Skeletal muscle tissue (tissue), 4 donors: ENCODE results near the gene CSTA. TPM values are rescaled to one million over a fixed set of nuclear protein-coding genes. Genes with fewer than 3 reads are reported as not detected.

Experiments
- H3K27ac ChIP-seq: one replicate; pipeline ENCODE4 v1.7.0; 2013; ENCODE audit warnings: mild to moderate bottlenecking, low read depth, low read length, inconsistent platforms
- H3K27me3 ChIP-seq, 3 donors: one replicate each; pipeline ENCODE4 v1.7.0; 2013; ENCODE audit warnings: low read length in 3 of 3; ENCODE audit not compliant: control insufficient read depth in 3 of 3, insufficient read depth in 3 of 3
- H3K36me3 ChIP-seq, 3 donors: one replicate each; pipeline ENCODE4 v1.7.0; 2013; ENCODE audit warnings: low read length in 3 of 3; ENCODE audit not compliant: control insufficient read depth in 3 of 3, insufficient read depth in 3 of 3
- H3K4me1 ChIP-seq, 3 donors: one replicate each; pipeline ENCODE4 v1.7.0; 2013; ENCODE audit warnings: low read length in 3 of 3, mild to moderate bottlenecking in 3 of 3; ENCODE audit not compliant: control insufficient read depth in 3 of 3, insufficient read depth in 3 of 3
- H3K4me3 ChIP-seq, 3 donors: one replicate each; pipeline ENCODE4 v1.7.0; 2013; ENCODE audit warnings: low read length in 3 of 3
- H3K9ac ChIP-seq, 3 donors: one replicate each; pipeline ENCODE4 v1.7.0; 2013; ENCODE audit warnings: low read length in 3 of 3, mild to moderate bottlenecking in 3 of 3, moderate library complexity in 2 of 3, low read depth in 1 of 3
- H3K9me3 ChIP-seq, 3 donors: one replicate each; pipeline ENCODE4 v1.7.0; 2013; ENCODE audit warnings: low read length in 3 of 3; ENCODE audit not compliant: control insufficient read depth in 3 of 3
- total RNA-seq: library from RNA; depleted of rRNA; stranded (reverse); fragments of >200 nt; gene quantifications from one replicate; pipeline ENCODE4 v1.2.3, GENCODE V29; 2014
- donor health status: Osteomylitis.

Gene CSTA
- total RNA-seq, 1 donor from 2014 or later = 0.52 TPM

DNA sequence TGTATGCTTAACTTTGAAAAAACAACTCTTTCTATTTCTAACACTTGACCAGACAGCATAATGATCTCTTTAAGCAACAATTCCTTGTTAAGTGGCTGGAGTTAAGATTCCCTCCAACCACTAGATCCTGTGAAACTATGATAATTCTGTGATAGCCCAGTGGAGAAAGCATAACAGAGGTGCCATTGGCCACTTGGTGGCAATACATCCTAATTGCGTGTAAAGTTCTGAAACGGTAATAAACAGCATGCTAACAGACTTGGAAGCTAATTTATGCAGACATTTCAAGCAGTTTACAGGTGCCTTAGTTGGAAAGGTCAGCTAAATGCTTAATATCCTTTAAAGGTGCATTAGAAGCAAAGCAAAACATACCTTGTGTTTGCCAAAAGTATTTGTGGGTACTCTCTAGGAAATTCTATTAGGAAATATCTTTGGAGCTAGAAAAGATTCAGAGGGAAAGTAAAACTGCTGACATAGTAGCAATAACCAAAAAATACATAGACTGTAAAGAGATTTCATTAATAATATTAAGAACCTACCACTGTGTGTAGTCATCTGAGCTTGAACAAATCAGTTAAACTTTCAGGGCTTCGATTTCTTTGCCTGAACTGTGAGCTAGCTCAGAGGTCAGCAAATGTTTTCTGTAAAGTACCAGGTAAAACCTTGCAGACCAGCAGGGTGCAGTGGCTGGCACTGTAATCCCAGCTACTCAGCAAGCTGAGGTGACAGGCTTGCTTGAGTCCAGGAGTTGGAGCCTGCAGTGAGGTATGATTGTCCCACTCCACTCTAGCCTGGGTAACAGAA is 19.0 kb upstream of the CSTA start:
- Histone ChIP-seq H3K27me3 (no peaks in the 10 kb centered on the region), H3K36me3 (no peaks in the 10 kb centered on the region), H3K9ac (no peak overlapping the region), H3K4me3 (no peak overlapping the region), H3K9me3 (no peaks in the 10 kb centered on the region), H3K4me1 (no peaks in the 10 kb centered on the region), H3K27ac (no peak overlapping the region)

DNA sequence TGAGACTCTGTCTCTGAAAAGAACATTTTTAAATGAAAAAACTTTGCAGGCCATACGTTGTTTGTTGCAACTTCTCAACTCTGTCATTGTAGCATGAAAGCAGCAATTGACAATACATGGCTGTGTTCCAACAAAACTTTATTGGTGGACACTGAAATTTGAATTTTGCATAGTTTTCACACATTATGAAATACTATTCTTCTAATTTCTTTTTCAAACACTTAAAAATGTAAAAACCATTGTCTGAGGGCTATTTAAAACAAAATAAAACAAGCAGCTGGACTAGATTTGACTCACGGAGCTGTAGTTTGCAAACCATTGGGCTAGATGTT is 18.5 kb upstream of the CSTA start:
- H3K4me1 ChIP-seq = no peaks in the 10 kb centered on the region
- H3K36me3 ChIP-seq = no peaks in the 10 kb centered on the region
- no peaks in the 10 kb centered on the region for H3K27me3 ChIP-seq
- no peaks in the 10 kb centered on the region for H3K9me3 ChIP-seq
- H3K9ac ChIP-seq = no peak overlapping the region
- H3K4me3 ChIP-seq = no peak overlapping the region
- H3K27ac ChIP-seq = no peak overlapping the region

DNA sequence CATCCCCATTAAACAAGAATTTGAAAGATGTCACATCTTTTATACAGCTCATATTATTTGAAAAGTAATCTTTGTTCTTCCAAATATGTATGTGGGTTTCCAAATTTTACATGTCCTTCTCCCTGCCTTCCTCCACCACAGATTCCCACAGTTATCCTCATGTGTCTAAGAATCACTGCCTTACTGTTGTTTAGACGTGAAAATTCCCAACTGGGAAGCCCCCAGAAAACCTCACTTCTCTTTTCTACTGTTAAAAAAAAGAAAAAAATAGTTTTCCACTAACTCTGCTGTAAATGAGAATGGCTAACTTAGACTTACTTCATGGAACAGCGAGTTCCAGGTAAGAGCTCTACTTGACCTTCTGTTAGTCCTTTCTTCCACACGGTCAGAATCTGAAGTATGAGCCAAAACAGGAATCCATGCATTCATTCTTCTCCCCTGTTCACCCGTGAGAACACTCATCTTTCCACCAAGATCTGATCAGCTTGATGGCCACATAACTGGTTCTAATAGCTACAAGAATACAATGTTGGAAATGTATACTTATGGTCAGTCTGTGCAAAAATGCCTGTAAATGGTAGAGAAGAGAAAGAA is 17.9 kb upstream of the CSTA start:
- Histone ChIP-seq H3K4me3 (no peak overlapping the region), H3K27me3 (no peaks in the 10 kb centered on the region)

DNA sequence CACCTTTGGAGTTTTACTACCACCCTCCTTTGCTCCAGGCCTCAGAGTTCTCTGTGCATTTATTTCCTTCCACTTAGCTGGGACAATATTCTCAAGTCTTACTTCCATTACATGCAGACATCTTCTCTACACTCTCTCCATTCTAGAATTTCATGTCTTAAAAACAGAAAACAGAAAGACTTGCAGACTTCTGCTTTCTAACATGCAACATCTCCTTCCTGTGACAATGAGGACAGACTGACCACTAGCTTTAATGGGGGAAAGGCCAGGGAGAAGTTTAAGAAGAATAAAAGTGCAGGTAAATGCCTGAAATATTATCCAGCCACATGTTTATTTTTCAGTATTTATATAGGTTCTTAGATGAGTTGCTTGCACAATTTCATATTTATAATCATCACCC is 17.1 kb upstream of the CSTA start:
- H3K4me3 ChIP-seq = no peak overlapping the region
- no peaks in the 10 kb centered on the region for H3K36me3 ChIP-seq
- H3K27ac ChIP-seq = no peak overlapping the region
- H3K9ac ChIP-seq = no peak overlapping the region
- H3K4me1 ChIP-seq = no peaks in the 10 kb centered on the region
- no peaks in the 10 kb centered on the region for H3K9me3 ChIP-seq
- no peaks in the 10 kb centered on the region for H3K27me3 ChIP-seq

More for the DNA sequence above, 17.9 kb upstream of the CSTA start:
- Histone ChIP-seq H3K4me1 (no peaks in the 10 kb centered on the region), H3K9me3 (no peaks in the 10 kb centered on the region), H3K36me3 (no peaks in the 10 kb centered on the region), H3K9ac (no peak overlapping the region), H3K27ac (no peak overlapping the region)

DNA sequence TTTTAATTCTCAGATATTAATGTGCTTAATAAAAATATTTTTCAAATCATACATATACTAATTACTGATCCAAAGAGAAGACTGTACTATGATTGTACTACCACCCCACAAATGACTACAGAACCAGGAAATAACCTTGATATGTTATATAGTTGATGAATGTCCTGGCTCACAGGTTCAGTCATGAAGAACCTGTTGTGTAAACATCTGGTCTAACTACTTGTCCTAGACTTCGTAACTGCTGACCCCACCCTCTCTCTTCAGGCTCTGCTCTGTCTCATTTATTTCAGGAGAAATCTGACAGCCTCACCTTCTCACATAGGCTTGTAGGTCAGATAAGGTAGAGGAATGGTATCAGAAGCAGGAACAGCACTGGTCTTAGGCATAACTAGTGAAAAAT is 14.7 kb upstream of the CSTA start:
- Histone ChIP-seq H3K27me3 (peaks cover 0 to 3% (median 0%) of the 10 kb centered on the region in 3 donors), H3K4me1 (no peaks in the 10 kb centered on the region), H3K9ac (no peak overlapping the region), H3K27ac (no peak overlapping the region), H3K4me3 (no peak overlapping the region), H3K9me3 (no peaks in the 10 kb centered on the region), H3K36me3 (no peaks in the 10 kb centered on the region)

DNA sequence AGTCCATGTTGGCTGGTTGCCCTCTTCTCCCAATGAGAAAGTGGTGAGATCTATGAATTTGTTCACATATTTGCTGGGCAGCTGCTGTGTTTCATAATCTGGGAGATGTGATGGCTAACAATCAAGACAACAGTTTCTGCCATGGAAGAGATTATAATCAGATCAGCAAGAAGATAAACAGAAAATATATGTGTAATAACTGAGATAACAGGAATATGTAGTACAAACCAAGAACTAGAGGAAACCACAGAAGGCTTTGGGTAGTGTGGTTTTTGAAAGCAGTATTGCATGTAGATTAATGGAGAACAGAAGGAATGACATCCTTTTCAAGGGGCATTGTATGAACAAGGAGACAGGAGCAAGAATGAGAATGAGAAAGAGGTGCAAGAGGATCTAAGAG is 12.2 kb upstream of the CSTA start:
- Histone ChIP-seq H3K27ac (no peak overlapping the region), H3K9me3 (no peaks in the 10 kb centered on the region), H3K27me3 (peaks cover 0 to 3% (median 0%) of the 10 kb centered on the region in 3 donors), H3K4me1 (no peaks in the 10 kb centered on the region), H3K36me3 (no peaks in the 10 kb centered on the region), H3K9ac (no peak overlapping the region), H3K4me3 (no peak overlapping the region)

DNA sequence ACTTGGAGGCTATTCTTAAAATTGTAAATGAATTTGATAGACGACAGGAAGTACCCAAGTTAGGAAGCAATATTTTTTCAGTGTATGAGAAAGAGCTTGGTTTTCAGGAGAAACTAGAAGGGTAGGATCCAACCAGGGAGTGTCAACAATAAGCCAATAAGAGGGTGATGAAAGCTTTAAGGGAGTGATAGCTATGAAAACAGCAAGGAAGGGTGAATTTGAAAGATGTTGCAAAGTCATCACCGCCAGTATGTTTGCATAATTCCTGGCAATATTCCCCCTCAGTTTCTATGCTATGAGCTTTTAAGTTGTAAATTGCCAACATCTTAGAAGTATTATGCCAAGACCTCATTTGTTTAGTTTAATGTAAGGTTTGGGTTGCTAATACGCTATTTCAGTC is 11.8 kb upstream of the CSTA start:
- no peak overlapping the region for H3K9ac ChIP-seq
- H3K27ac ChIP-seq = no peak overlapping the region
- no peaks in the 10 kb centered on the region for H3K36me3 ChIP-seq
- peaks cover 0 to 3% (median 0%) of the 10 kb centered on the region in 3 donors for H3K27me3 ChIP-seq
- no peak overlapping the region for H3K4me3 ChIP-seq
- H3K4me1 ChIP-seq = no peaks in the 10 kb centered on the region
- H3K9me3 ChIP-seq = no peaks in the 10 kb centered on the region

DNA sequence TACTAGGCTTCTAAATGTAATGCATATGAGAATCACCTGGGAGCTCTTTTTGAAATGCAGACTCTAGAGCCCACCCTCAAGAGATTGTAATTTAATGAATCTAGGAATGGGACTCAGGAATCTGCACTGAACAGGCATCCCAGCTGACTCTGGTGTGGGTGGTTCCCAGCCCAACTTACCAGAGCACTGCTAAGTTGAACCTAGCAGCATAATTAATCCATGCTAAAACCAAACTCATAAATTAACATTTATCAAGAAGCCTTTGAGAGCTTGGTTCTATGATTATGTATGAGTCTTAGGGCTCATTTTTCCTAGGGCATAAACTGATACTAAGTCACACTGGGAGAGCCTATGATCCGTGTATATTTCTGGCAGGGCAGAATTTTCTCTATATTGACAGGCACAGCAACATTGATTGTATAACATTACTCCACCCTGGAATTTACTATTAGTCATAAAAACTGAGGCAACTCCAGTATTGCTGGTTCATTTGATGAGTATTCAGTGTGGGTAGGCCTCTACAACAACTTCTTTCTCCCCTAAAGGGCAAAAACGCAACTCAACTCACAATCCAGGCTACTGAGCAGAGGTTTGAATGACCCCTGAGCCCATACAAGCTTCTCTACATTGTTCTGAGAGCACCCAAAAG is 10.7 kb upstream of the CSTA start:
- Histone ChIP-seq H3K36me3 (no peaks in the 10 kb centered on the region), H3K27ac (no peak overlapping the region), H3K4me3 (no peak overlapping the region), H3K27me3 (peaks cover 0 to 3% (median 0%) of the 10 kb centered on the region in 3 donors), H3K4me1 (no peaks in the 10 kb centered on the region), H3K9ac (no peak overlapping the region), H3K9me3 (peaks cover 0 to 2% (median 0%) of the 10 kb centered on the region in 3 donors)

DNA sequence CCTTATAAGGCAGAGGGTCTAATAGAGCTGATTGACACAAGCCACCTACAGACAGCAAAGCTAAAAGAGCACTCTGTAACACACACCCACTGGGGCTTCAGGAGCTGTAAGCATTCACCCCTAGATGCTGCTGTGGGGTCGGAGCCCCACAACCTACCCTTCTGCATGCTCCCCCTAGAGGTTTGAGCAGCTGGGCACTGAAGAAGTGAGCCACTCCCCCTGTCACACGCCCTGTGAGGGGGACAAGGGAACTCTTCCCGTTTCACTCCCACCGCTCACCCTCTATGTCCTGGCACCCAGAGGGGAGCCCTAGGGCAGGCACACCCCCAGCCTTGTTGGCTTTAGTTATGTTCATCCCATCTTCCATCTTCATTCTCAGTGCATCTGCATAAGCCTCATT is 9.4 kb upstream of the CSTA start:
- no peak overlapping the region for H3K4me3 ChIP-seq
- H3K36me3 ChIP-seq = no peaks in the 10 kb centered on the region
- H3K27ac ChIP-seq = no peak overlapping the region
- peaks cover 0 to 3% (median 0%) of the 10 kb centered on the region in 3 donors for H3K27me3 ChIP-seq
- no peak overlapping the region for H3K9ac ChIP-seq
- no peaks in the 10 kb centered on the region for H3K4me1 ChIP-seq
- peaks cover 0 to 3% (median 0%) of the 10 kb centered on the region in 3 donors for H3K9me3 ChIP-seq

DNA sequence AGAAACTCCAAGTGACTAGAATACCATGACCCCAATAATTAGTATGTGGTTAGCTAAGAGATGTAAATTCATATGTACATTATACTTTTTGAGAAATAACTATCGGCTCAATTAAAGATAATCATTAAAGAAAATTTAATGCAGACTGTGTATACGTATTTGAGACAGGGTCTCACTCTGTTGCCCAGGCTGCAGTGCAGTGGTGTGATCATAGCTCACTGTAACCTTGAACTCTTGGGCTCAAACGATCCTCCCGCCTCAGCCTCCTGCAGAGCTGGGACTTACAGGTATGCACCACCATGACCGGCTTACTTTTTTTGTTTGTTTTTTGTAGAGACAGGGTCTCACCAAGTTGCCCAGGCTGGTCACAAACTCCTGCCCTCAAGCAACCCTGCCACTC is 8.7 kb upstream of the CSTA start:
- Histone ChIP-seq H3K27me3 (peaks cover 0 to 3% (median 0%) of the 10 kb centered on the region in 3 donors), H3K27ac (no peak overlapping the region), H3K9me3 (peaks cover 0 to 3% (median 0%) of the 10 kb centered on the region in 3 donors), H3K9ac (no peak overlapping the region), H3K36me3 (no peaks in the 10 kb centered on the region), H3K4me3 (no peak overlapping the region), H3K4me1 (no peaks in the 10 kb centered on the region)
